WTC11 (cell line): ENCODE measurements around the gene RFX6. TPM values are rescaled to one million over a fixed set of nuclear protein-coding genes. Genes with fewer than 3 reads are reported as not detected.
A peak's percentile ranks its signal among the peaks of the same experiment; 100 is the strongest.

Experiments used
- ATAC-seq: fragments of 200-7000 bp; cut with Tn5 transposase; 2 replicates; pipeline ENCODE4 v1.10.0; 2021; ENCODE audit warnings: mild to moderate bottlenecking, moderate library complexity
- CTCF ChIA-PET: fragments of 300-600 bp; sonication (Branson Sonifier 250); formaldehyde crosslinking; loops from one replicate; lab custom pipeline; 2021; ENCODE audit warnings: antibody characterized with exemption; lab: Charles Lee
- POLR2A ChIA-PET: fragments of 350-600 bp; sonication (Branson Sonifier 250); formaldehyde crosslinking; loops from one replicate; lab custom pipeline; 2021; ENCODE audit warnings: antibody characterized with exemption; lab: Charles Lee
- DNase-seq: peaks from one replicate; pipeline ENCODE4 v3.0.0; 2021; ENCODE audit warnings: low spot score
- H3K27ac Mint-ChIP-seq: 2 replicates; pipeline ENCODE4 v1.8.0; 2021; ENCODE audit warnings: mixed read lengths
- H3K27me3 Mint-ChIP-seq: 2 replicates; pipeline ENCODE4 v1.8.0; 2021; ENCODE audit warnings: low read depth, mild to moderate bottlenecking, moderate library complexity, mixed read lengths
- H3K36me3 Mint-ChIP-seq: 2 replicates; pipeline ENCODE4 v1.8.0; 2021; ENCODE audit warnings: mixed read lengths
- H3K4me1 Mint-ChIP-seq: 2 replicates; pipeline ENCODE4 v1.8.0; 2022; ENCODE audit warnings: mixed read lengths
- H3K4me3 Mint-ChIP-seq: 2 replicates; pipeline ENCODE4 v1.8.0; 2021; ENCODE audit warnings: mild to moderate bottlenecking, moderate library complexity, mixed read lengths
- H3K9me3 Mint-ChIP-seq: 2 replicates; pipeline ENCODE4 v1.8.0; 2021; ENCODE audit warnings: mixed read lengths
- ATF1 ChIP-seq: sonication (generic); formaldehyde crosslinking; IDR thresholded peaks from 2 replicates; pipeline ENCODE4 v1.8.1; 2023; ENCODE audit warnings: mild to moderate bottlenecking, moderate library complexity, missing genetic modification reagents
- CDX4 ChIP-seq: fragments of 250-450 bp; sonication (Bioruptor Pico); IDR thresholded peaks from 2 replicates; pipeline ENCODE4 v1.9.0; 2021; ENCODE audit warnings: moderate library complexity, mild to moderate bottlenecking, inconsistent platforms, borderline replicate concordance
- CREB1 ChIP-seq: sonication (generic); formaldehyde crosslinking; IDR thresholded peaks from 2 replicates; pipeline ENCODE4 v1.8.0; 2023; ENCODE audit warnings: mild to moderate bottlenecking, missing genetic modification reagents
- CREM ChIP-seq: sonication (generic); formaldehyde crosslinking; IDR thresholded peaks from 2 replicates; pipeline ENCODE4 v1.8.1; 2022; ENCODE audit warnings: mild to moderate bottlenecking, missing genetic modification reagents, moderate library complexity
- ELF4 ChIP-seq: sonication (generic); formaldehyde crosslinking; IDR thresholded peaks from 2 replicates; pipeline ENCODE4 v1.8.1; 2022; ENCODE audit warnings: low read depth, mild to moderate bottlenecking, moderate library complexity, missing genetic modification reagents
- ESRRA ChIP-seq: sonication (generic); formaldehyde crosslinking; IDR thresholded peaks from 2 replicates; pipeline ENCODE4 v1.8.1; 2022; ENCODE audit warnings: mild to moderate bottlenecking, missing genetic modification reagents, borderline replicate concordance
- FOXP1 ChIP-seq: sonication (generic); formaldehyde crosslinking; IDR thresholded peaks from 2 replicates; pipeline ENCODE4 v1.8.0; 2022; ENCODE audit warnings: missing genetic modification reagents, mild to moderate bottlenecking, moderate library complexity, borderline replicate concordance
- FOXP4 ChIP-seq: sonication (generic); formaldehyde crosslinking; IDR thresholded peaks from 2 replicates; pipeline ENCODE4 v1.8.0; 2022; ENCODE audit warnings: mild to moderate bottlenecking, missing genetic modification reagents
- HMGXB4 ChIP-seq: sonication (generic); formaldehyde crosslinking; IDR thresholded peaks from 2 replicates; pipeline ENCODE4 v1.8.1; 2023; ENCODE audit warnings: mild to moderate bottlenecking, moderate library complexity, missing genetic modification reagents
- IRF1 ChIP-seq: sonication (generic); formaldehyde crosslinking; IDR thresholded peaks from 2 replicates; pipeline ENCODE4 v1.8.0; 2023; ENCODE audit warnings: missing genetic modification reagents
- IRF2 ChIP-seq: sonication (generic); formaldehyde crosslinking; IDR thresholded peaks from 2 replicates; pipeline ENCODE4 v1.8.0; 2022; ENCODE audit warnings: low read depth, missing genetic modification reagents, borderline replicate concordance
- JUN ChIP-seq: sonication (generic); formaldehyde crosslinking; IDR thresholded peaks from 2 replicates; pipeline ENCODE4 v1.8.0; 2023; ENCODE audit warnings: mild to moderate bottlenecking, missing genetic modification reagents
- KAT7 ChIP-seq: sonication (generic); formaldehyde crosslinking; IDR thresholded peaks from 2 replicates; pipeline ENCODE4 v1.8.1; 2023; ENCODE audit warnings: missing genetic modification reagents, mild to moderate bottlenecking, borderline replicate concordance
- NR1H2 ChIP-seq: sonication (generic); formaldehyde crosslinking; IDR thresholded peaks from 2 replicates; pipeline ENCODE4 v1.9.0; 2021; ENCODE audit warnings: mild to moderate bottlenecking, moderate library complexity, missing genetic modification reagents
- NR2C2 ChIP-seq: sonication (generic); formaldehyde crosslinking; IDR thresholded peaks from 2 replicates; pipeline ENCODE4 v1.8.0; 2022; ENCODE audit warnings: mild to moderate bottlenecking, missing genetic modification reagents
- PRRX2 ChIP-seq: fragments of 250-450 bp; sonication (Bioruptor Pico); IDR thresholded peaks from 2 replicates; pipeline ENCODE4 v1.8.0; 2021; ENCODE audit warnings: mild to moderate bottlenecking
- ZNF423 ChIP-seq: fragments of 250-450 bp; sonication (Bioruptor Pico); IDR thresholded peaks from 2 replicates; pipeline ENCODE4 v2.1.2; 2022; ENCODE audit warnings: mild to moderate bottlenecking, moderate library complexity
- total RNA-seq: library from RNA; stranded (reverse); gene quantifications from 3 replicates; pipeline ENCODE4 v1.2.3, GENCODE V29; 2021

RFX6 gene
- total RNA-seq, 1 experiment from 2014 or later, result not detected

GRCh38 chr6:116881236-116881635 is 4.2 kb downstream of the RFX6 start (continued):
- TF ChIP-seq FOXP4 (CRISPR knock-in tag) (no peak), PRRX2 (CRISPR knock-in tag) (no peak), ESRRA (CRISPR knock-in tag) (no peak), JUN (no peak)

GRCh38 chr6:116883005-116883404 is 6.0 kb downstream of the RFX6 start:
- Mint-ChIP-seq H3K4me1 (peaks cover 5% of the 10 kb centered on the region; the same call in 1 of the 2 replicates), H3K27ac (no peak overlapping the region; the same call in 1 of the 2 replicates), H3K4me3 (no peak overlapping the region), H3K36me3 (no peaks in the 10 kb centered on the region), H3K9me3 (no peaks in the 10 kb centered on the region)
- ChIA-PET POLR2A (no interaction called here), CTCF (interaction anchor here (1.0 kb wide), 1 partner anchor 86 kb away, joined by 6 read pairs; no protein-coding TSS in a partner anchor)
- no peak for DNase-seq
- TF ChIP-seq ESRRA (CRISPR knock-in tag) (no peak), ZNF423 (CRISPR knock-in tag) (no peak), HMGXB4 (CRISPR knock-in tag) (no peak)
- TF ChIP-seq, all 79 proteins: peak for 0
- H3K27me3 Mint-ChIP-seq, result peaks cover 15% of the 10 kb centered on the region
- ATAC-seq, result no peak

- H3K4me1 Mint-ChIP-seq, result 0 out of 2 replicates have a peak, but pooled peaks cover 5% of the 10 kb centered on the region
- H3K27me3 Mint-ChIP-seq, result peaks cover 12% of the 10 kb centered on the region
- ChIA-PET POLR2A (no interaction called here), CTCF (no interaction called here)
- DNase-seq, result no peak
- ATAC-seq, result peak; percentile 62
- TF ChIP-seq IRF2 (CRISPR knock-in tag) (no peak), KAT7 (CRISPR knock-in tag) (no peak), CREM (CRISPR knock-in tag) (no peak), CDX4 (no peak), CREB1 (CRISPR knock-in tag) (no peak), PRRX2 (CRISPR knock-in tag) (no peak), FOXP1 (CRISPR knock-in tag) (no peak), NR2C2 (CRISPR knock-in tag) (no peak), NR1H2 (CRISPR knock-in tag) (no peak), ELF4 (CRISPR knock-in tag) (no peak), ATF1 (CRISPR knock-in tag) (no peak), IRF1 (CRISPR knock-in tag) (no peak)
- H3K36me3 Mint-ChIP-seq, result no peaks in the 10 kb centered on the region
- H3K4me3 Mint-ChIP-seq, result no peak overlapping the region
- H3K27ac Mint-ChIP-seq, result no peak overlapping the region
- no peaks in the 10 kb centered on the region for H3K9me3 Mint-ChIP-seq
Observed at GRCh38 chr6:116884530-116884929, 7.5 kb downstream of the RFX6 start.
